ENCODE results near the gene KCTD1. TPM values are rescaled to one million over a fixed set of nuclear protein-coding genes. Genes with fewer than 3 reads are reported as not detected.

KCTD1 gene
- total RNA-seq, 1 donor from 2014 or later: 17.1 TPM

DNA sequence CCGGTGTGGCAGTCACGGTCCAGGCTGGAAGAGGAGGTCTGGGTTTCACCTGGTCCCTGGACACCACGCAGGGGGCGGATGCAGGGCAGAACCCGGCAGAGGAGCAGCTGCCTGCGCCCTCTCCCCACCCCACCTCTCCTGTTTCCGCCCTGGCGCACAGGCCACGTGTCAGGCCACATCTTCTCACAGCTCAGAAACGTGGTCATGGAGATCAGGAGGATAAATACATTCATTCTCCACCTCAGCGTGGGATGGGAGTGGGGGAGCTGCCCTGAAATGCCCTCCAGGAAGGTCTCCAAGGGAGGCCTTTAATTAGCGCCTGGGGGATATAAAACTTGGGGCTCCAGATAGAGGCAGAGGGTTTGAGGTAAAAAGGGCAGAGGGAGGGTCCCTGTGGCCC lies 142.0 kb downstream of the KCTD1 start:
- Mint-ChIP-seq H3K9me3 (peaks cover 2% of the 10 kb centered on the region), H3K27me3 (ENCODE audit: insufficient read depth, low read depth) (peaks cover 8% of the 10 kb centered on the region), H3K4me3 (no peak overlapping the region), H3K4me1 (peaks cover 20% of the 10 kb centered on the region), H3K36me3 (no peaks in the 10 kb centered on the region), H3K27ac (no peak overlapping the region)
- no peaks in the 10 kb centered on the region for H3K79me2 ChIP-seq (ENCODE audit: low read depth)
- no peak for TF ChIP-seq EZH2 (IDR thresholded peaks at IDR 0.05)
- no peak overlapping the region for H3K9ac ChIP-seq
- no peaks in the 10 kb centered on the region for H3F3A ChIP-seq (ENCODE audit: low read depth)
- H3K4me1 ChIP-seq: no peaks in the 10 kb centered on the region
- no peaks in the 10 kb centered on the region for H3K9me3 ChIP-seq (ENCODE audit: low read depth)
- H3K36me3 ChIP-seq: no peaks in the 10 kb centered on the region
- no peak overlapping the region for H3K4me3 ChIP-seq
- H3K27ac ChIP-seq: no peak overlapping the region
- H2AFZ ChIP-seq (replicated peaks): no peak overlapping the region
- no peak for DNase-seq (ENCODE audit: low spot score)
- H3K27me3 ChIP-seq: no peaks in the 10 kb centered on the region
- no peak overlapping the region for H3K4me2 ChIP-seq
- H4K20me1 ChIP-seq (ENCODE audit: low read depth): no peaks in the 10 kb centered on the region

DNA sequence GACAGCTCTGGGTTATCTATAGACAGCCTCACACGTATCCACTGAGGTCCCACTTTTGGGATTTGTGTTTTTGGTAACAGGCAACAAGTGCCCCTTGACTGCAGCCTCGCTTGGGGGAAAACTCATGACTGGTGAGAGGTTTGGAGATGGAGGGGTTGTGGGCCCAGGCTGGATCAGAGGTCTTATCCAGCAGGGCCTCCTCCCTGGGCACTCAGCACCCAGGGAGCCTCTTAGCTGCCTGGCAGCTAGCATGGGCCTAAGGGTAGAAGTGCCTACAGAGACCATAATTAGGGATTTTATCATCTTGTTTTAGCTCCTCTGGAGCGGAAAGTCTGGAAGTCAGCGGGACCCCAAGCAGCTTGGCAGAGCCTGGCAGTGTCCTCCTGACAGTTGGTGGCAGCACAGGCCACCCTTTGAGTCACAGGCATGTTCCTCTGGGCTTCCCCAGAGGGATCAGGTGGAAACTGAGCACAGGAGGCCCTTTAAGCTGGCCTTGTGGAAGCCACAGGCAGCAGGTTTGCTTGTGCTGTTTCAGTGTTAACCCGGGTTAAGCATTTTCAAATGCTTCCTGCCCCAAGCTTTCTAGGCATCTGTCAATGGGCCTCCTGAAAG lies 143.1 kb downstream of the KCTD1 start:
- H3K27ac ChIP-seq: no peak overlapping the region
- H4K20me1 ChIP-seq (ENCODE audit: low read depth): no peaks in the 10 kb centered on the region
- Mint-ChIP-seq H3K4me3 (no peak overlapping the region), H3K27me3 (ENCODE audit: insufficient read depth, low read depth) (peaks cover 6% of the 10 kb centered on the region), H3K27ac (no peak overlapping the region), H3K9me3 (peaks cover 2% of the 10 kb centered on the region), H3K36me3 (no peaks in the 10 kb centered on the region), H3K4me1 (peaks cover 20% of the 10 kb centered on the region)
- H3K9ac ChIP-seq: no peak overlapping the region
- H3K4me1 ChIP-seq: no peaks in the 10 kb centered on the region
- no peaks in the 10 kb centered on the region for H3K9me3 ChIP-seq (ENCODE audit: low read depth)
- no peaks in the 10 kb centered on the region for H3K36me3 ChIP-seq
- H2AFZ ChIP-seq (replicated peaks): peak overlapping the region; percentile 29
- no peaks in the 10 kb centered on the region for H3K79me2 ChIP-seq (ENCODE audit: low read depth)
- H3F3A ChIP-seq (ENCODE audit: low read depth): no peaks in the 10 kb centered on the region
- peak; percentile 48 for DNase-seq (ENCODE audit: low spot score)
- no peak overlapping the region for H3K4me3 ChIP-seq
- no peak overlapping the region for H3K4me2 ChIP-seq
- TF ChIP-seq, protein P1, sequence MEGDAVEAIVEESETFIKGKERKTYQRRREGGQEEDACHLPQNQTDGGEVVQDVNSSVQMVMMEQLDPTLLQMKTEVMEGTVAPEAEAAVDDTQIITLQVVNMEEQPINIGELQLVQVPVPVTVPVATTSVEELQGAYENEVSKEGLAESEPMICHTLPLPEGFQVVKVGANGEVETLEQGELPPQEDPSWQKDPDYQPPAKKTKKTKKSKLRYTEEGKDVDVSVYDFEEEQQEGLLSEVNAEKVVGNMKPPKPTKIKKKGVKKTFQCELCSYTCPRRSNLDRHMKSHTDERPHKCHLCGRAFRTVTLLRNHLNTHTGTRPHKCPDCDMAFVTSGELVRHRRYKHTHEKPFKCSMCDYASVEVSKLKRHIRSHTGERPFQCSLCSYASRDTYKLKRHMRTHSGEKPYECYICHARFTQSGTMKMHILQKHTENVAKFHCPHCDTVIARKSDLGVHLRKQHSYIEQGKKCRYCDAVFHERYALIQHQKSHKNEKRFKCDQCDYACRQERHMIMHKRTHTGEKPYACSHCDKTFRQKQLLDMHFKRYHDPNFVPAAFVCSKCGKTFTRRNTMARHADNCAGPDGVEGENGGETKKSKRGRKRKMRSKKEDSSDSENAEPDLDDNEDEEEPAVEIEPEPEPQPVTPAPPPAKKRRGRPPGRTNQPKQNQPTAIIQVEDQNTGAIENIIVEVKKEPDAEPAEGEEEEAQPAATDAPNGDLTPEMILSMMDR (IDR thresholded peaks at IDR 0.05): peak; percentile 43
- no peak for TF ChIP-seq EZH2 (IDR thresholded peaks at IDR 0.05)
- no peaks in the 10 kb centered on the region for H3K27me3 ChIP-seq

Small RNA genes within 50 kb of the gene (microRNA-seq; reads per million reads assigned to microRNA genes)
- gene MIR8057: not detected

Small RNA genes within 50 kb of the gene (small RNA-seq; reads per million reads assigned to genes)
- gene MIR8057: not detected

Data from neural progenitor cell (in vitro differentiated cells).